ENCODE data around the gene ATN1.
"Not testable (repeated sequence)": the region's sequence is repeated elsewhere in the genome, so short reads cannot be mapped to it uniquely, and the experiment has no call there.

ATN1 gene

GRCh38 chr12:6927379-6928021 is at the start of gene ATN1:
Gene ATN1 (plus strand): TSS chr12:6927959. CDS start chr12:6934002, 6,043 bp downstream.
- no peak for DNase-seq (ENCODE audit: low read depth in 3 of 3)

- DNase-seq (ENCODE audit: low read depth in 3 of 3): not testable (repeated sequence)
Measured at GRCh38 chr12:6879824-6880223, 47.9 kb upstream of the ATN1 start.

GRCh38 chr12:6883252-6883651 is 44.5 kb upstream of the ATN1 start:
- DNase-seq (ENCODE audit: low read depth in 3 of 3): no peak

GRCh38 chr12:6883683-6884082 is 44.1 kb upstream of the ATN1 start:
- DNase-seq (ENCODE audit: low read depth in 3 of 3): no peak

GRCh38 chr12:6884539-6884938 is 43.2 kb upstream of the ATN1 start:
- no peak for DNase-seq (ENCODE audit: low read depth in 3 of 3)

- DNase-seq (ENCODE audit: low read depth in 3 of 3): not testable (repeated sequence)
Measured at GRCh38 chr12:6886206-6886999, 41.4 kb upstream of the ATN1 start.

GRCh38 chr12:6887460-6887859 is 40.3 kb upstream of the ATN1 start:
- no peak for DNase-seq (ENCODE audit: low read depth in 3 of 3)

- no peak for DNase-seq (ENCODE audit: low read depth in 3 of 3)
Measured at GRCh38 chr12:6888360-6888759, 39.4 kb upstream of the ATN1 start.

- DNase-seq (ENCODE audit: low read depth in 3 of 3): not testable (repeated sequence)
Measured at GRCh38 chr12:6888794-6889193, 39.0 kb upstream of the ATN1 start.

GRCh38 chr12:6889775-6890573 is 37.8 kb upstream of the ATN1 start:
- not testable (repeated sequence) for DNase-seq (ENCODE audit: low read depth in 3 of 3)

- DNase-seq (ENCODE audit: low read depth in 3 of 3): peak; percentile 96 to 99 (median 99)
Measured at GRCh38 chr12:6890789-6891645, 36.7 kb upstream of the ATN1 start.

GRCh38 chr12:6891646-6892001 is 36.1 kb upstream of the ATN1 start:
- DNase-seq (ENCODE audit: low read depth in 3 of 3): no peak

GRCh38 chr12:6892683-6893082 is 35.1 kb upstream of the ATN1 start:
- not testable (repeated sequence) for DNase-seq (ENCODE audit: low read depth in 3 of 3)

- no peak for DNase-seq (ENCODE audit: low read depth in 3 of 3)
Measured at GRCh38 chr12:6894321-6894720, 33.4 kb upstream of the ATN1 start.

GRCh38 chr12:6896846-6897435 is 30.8 kb upstream of the ATN1 start:
- DNase-seq (ENCODE audit: low read depth in 3 of 3): no peak

- no peak for DNase-seq (ENCODE audit: low read depth in 3 of 3)
Measured at GRCh38 chr12:6899427-6899826, 28.3 kb upstream of the ATN1 start.

GRCh38 chr12:6899837-6900519 is 27.8 kb upstream of the ATN1 start:
- no peak for DNase-seq (ENCODE audit: low read depth in 3 of 3)

GRCh38 chr12:6902448-6902847 is 25.3 kb upstream of the ATN1 start:
- DNase-seq (ENCODE audit: low read depth in 3 of 3): no peak

GRCh38 chr12:6903722-6904121 is 24.0 kb upstream of the ATN1 start:
- no peak for DNase-seq (ENCODE audit: low read depth in 3 of 3)
